Upper lobe of right lung (tissue), 1 donor: ENCODE measurements around the gene PPP2R1B. TPM values are rescaled to one million over a fixed set of nuclear protein-coding genes. Genes with fewer than 3 reads are reported as not detected.
"Not testable (repeated sequence)": the region's sequence is repeated elsewhere in the genome, so short reads cannot be mapped to it uniquely, and the experiment has no call there.

ENCODE experiments used
- ATAC-seq: fragments of 200-7000 bp; cut with Tn5 transposase; one replicate; pipeline ENCODE4 v1.9.1; 2020; ENCODE audit warnings: mild to moderate bottlenecking, moderate library complexity
- DNase-seq: peaks from one replicate; pipeline ENCODE4 v3.0.0-alpha.2; 2020
- H3K27ac ChIP-seq: fragments of 200-600 bp; one replicate; pipeline ENCODE4 v1.8.0; 2022
- H3K27me3 ChIP-seq: fragments of 200-600 bp; one replicate; pipeline ENCODE4 v1.8.0; 2022; ENCODE audit warnings: mild to moderate bottlenecking
- H3K36me3 ChIP-seq: fragments of 200-600 bp; one replicate; pipeline ENCODE4 v1.8.0; 2022
- H3K4me1 ChIP-seq: fragments of 200-600 bp; one replicate; pipeline ENCODE4 v1.8.0; 2022
- H3K4me3 ChIP-seq: fragments of 200-600 bp; one replicate; pipeline ENCODE4 v1.8.0; 2022; ENCODE audit warnings: mild to moderate bottlenecking
- H3K9me3 ChIP-seq: fragments of 200-600 bp; one replicate; pipeline ENCODE4 v1.8.0; 2022
- CTCF ChIP-seq: fragments of 200-600 bp; IDR thresholded peaks from one replicate; pipeline ENCODE4 v1.8.0; 2022; ENCODE audit warnings: antibody characterized with exemption
- intact Hi-C: fragments of 100-400 bp; cut with DNase I; formaldehyde crosslinking; loops from one replicate; pipeline ENCODE4 v1.11.0; 2022
- total RNA-seq: library from RNA; stranded (reverse); fragmentation: NEBNext Ultra II Directional; extraction: Animal tissue kit (Norgen Biotek cat#: 25700); gene quantifications from one replicate; pipeline ENCODE4 v1.2.1, GENCODE V29; 2021
- donor health status: DM: no; HTN: yes; CAD: no; lungs with severe emphysema.

PPP2R1B gene
- total RNA-seq, 1 donor from 2014 or later, result 26.7 TPM

- Histone ChIP-seq H3K4me1 (no peaks in the 10 kb centered on the region), H3K36me3 (peaks cover 67% of the 10 kb centered on the region), H3K27ac (no peak overlapping the region), H3K4me3 (no peak overlapping the region), H3K9me3 (no peaks in the 10 kb centered on the region), H3K27me3 (no peaks in the 10 kb centered on the region)
- intact Hi-C loops, result no loop called here
- no peak for TF ChIP-seq CTCF
- ATAC-seq, result no peak
- no peak for DNase-seq
Observed at GRCh38 chr11:111720801-111721494, 45.2 kb downstream of the PPP2R1B start.

- Histone ChIP-seq H3K4me1 (no peaks in the 10 kb centered on the region), H3K27ac (no peak overlapping the region), H3K36me3 (peaks cover 61% of the 10 kb centered on the region), H3K9me3 (no peaks in the 10 kb centered on the region), H3K4me3 (no peak overlapping the region), H3K27me3 (no peaks in the 10 kb centered on the region)
- DNase-seq, result no peak
- no peak for ATAC-seq
- intact Hi-C loops, result no loop called here
- TF ChIP-seq CTCF, result no peak
Observed at GRCh38 chr11:111719379-111719778, 46.8 kb downstream of the PPP2R1B start.

- Histone ChIP-seq H3K27me3 (no peaks in the 10 kb centered on the region), H3K36me3 (peaks cover 61% of the 10 kb centered on the region), H3K4me1 (no peaks in the 10 kb centered on the region), H3K27ac (no peak overlapping the region), H3K4me3 (no peak overlapping the region), H3K9me3 (no peaks in the 10 kb centered on the region)
- TF ChIP-seq CTCF, result no peak
- intact Hi-C loops, result no loop called here
- DNase-seq (no peak), ATAC-seq (no peak)
Observed at GRCh38 chr11:111718859-111719258, 47.3 kb downstream of the PPP2R1B start.

GRCh38 chr11:111718436-111718835, 47.8 kb downstream of the PPP2R1B start:
- DNase-seq (no peak), ATAC-seq (peak; percentile 71)
- H3K27ac ChIP-seq, result no peak overlapping the region
- H3K27me3 ChIP-seq, result no peaks in the 10 kb centered on the region
- no peak overlapping the region for H3K4me3 ChIP-seq
- H3K4me1 ChIP-seq, result no peaks in the 10 kb centered on the region
- no peak for TF ChIP-seq CTCF
- intact Hi-C loops, result no loop called here
- H3K36me3 ChIP-seq, result peaks cover 61% of the 10 kb centered on the region
- no peaks in the 10 kb centered on the region for H3K9me3 ChIP-seq

GRCh38 chr11:111717660-111718059, 48.5 kb downstream of the PPP2R1B start:
- H3K36me3 ChIP-seq, result peaks cover 60% of the 10 kb centered on the region
- H3K27ac ChIP-seq, intact Hi-C loops, DNase-seq, H3K9me3 ChIP-seq, H3K4me1 ChIP-seq, H3K27me3 ChIP-seq, H3K4me3 ChIP-seq, ATAC-seq: not testable (repeated sequence)

- no peak overlapping the region for H3K4me3 ChIP-seq
- no peaks in the 10 kb centered on the region for H3K9me3 ChIP-seq
- no peak for TF ChIP-seq CTCF
- H3K27ac ChIP-seq, result no peak overlapping the region
- DNase-seq (no peak), ATAC-seq (no peak)
- intact Hi-C loops, result no loop called here
- no peaks in the 10 kb centered on the region for H3K27me3 ChIP-seq
- peaks cover 55% of the 10 kb centered on the region for H3K36me3 ChIP-seq
- no peaks in the 10 kb centered on the region for H3K4me1 ChIP-seq
Observed at GRCh38 chr11:111715142-111715816, 50.9 kb downstream of the PPP2R1B start.
